ENCODE data around the gene NUDT14.

Gene NUDT14

GRCh38 chr14:105223770-105224544 is 42.8 kb upstream of the NUDT14 start:
- H3K4me3 ChIP-seq (ENCODE audit: low read depth, low read length) = no peak overlapping the region
- DNase-seq (ENCODE audit: low read depth) = no peak
- TF ChIP-seq CTCF (IDR thresholded peaks at IDR 0.05; ENCODE audit: insufficient read depth, low read depth, low read length, missing control alignments) = no peak

DNA sequence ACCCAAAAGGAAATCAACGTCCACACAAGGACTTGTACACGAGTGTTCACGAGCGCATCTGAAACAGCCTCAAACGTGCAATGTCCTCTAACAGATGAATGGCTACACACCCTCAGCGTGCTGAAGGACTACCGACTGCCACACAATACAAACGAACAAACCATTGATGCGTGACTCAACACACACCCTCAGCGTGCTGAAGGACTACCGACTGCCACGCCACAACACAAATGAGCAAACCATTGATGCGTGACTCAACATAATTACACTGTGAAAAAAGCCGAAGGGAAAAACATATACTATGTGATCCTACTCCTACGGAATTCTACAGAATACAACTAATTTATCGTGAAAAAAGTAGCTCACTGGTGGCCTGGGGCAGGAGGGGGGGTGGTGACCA is 42.1 kb upstream of the NUDT14 start:
- H3K4me3 ChIP-seq (ENCODE audit: low read depth, low read length) = no peak overlapping the region
- TF ChIP-seq CTCF (IDR thresholded peaks at IDR 0.05; ENCODE audit: insufficient read depth, low read depth, low read length, missing control alignments) = no peak
- no peak for DNase-seq (ENCODE audit: low read depth)

- no peak for TF ChIP-seq CTCF (IDR thresholded peaks at IDR 0.05; ENCODE audit: insufficient read depth, low read depth, low read length, missing control alignments)
- no peak overlapping the region for H3K4me3 ChIP-seq (ENCODE audit: low read depth, low read length)
- DNase-seq (ENCODE audit: low read depth) = no peak
These were observed 40.6 kb upstream of the NUDT14 start for GRCh38 chr14:105221598-105222178.

DNA sequence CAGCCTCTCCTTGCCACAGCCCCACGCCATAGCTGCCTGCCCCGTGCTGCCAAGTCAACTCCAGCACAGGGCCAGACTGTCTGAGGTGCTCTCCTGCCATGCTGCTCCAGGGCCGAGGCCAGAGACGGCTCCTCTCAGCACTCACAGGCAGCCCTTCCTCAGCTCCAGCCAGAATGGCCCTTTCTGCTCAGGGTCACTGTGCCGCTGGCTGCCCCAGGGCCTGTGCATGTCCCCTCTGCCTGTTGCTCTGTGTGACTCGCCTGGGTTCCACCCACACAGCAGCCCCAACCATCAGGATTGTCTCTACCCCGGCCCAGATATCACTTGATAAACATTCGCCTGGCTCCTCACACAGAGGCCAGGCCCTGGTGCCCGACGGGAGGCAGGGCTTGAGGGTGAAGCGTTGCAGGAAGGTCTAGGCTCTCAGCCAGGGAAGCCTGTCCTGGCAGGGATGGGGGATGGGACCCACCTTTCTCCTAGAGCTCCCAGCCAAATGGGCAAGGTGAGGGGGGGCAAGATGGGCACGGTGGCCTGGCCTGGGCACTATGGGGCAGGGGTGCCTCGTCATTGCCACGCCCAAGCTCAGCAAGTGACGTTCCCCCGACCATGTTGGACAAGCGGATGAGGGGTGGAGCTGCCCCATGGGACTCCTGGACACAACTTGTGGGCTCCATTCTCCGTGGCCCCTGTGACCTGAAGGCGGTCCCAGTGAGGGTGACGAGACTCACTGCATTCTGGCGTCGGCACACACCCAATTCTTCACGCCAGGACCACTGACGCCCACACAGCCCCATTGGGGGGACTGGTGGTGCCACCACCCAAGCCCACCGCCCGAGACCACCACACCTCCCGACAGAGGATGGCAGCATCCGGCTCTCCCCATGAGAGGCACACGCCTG is 39.8 kb upstream of the NUDT14 start:
- TF ChIP-seq CTCF (IDR thresholded peaks at IDR 0.05; ENCODE audit: insufficient read depth, low read depth, low read length, missing control alignments) = no peak
- DNase-seq (ENCODE audit: low read depth) = no peak
- H3K4me3 ChIP-seq (ENCODE audit: low read depth, low read length) = no peak overlapping the region

- TF ChIP-seq CTCF (IDR thresholded peaks at IDR 0.05; ENCODE audit: insufficient read depth, low read depth, low read length, missing control alignments) = no peak
- DNase-seq (ENCODE audit: low read depth) = no peak
- H3K4me3 ChIP-seq (ENCODE audit: low read depth, low read length) = no peak overlapping the region
These were observed 38.6 kb upstream of the NUDT14 start for GRCh38 chr14:105219753-105220152.

DNA sequence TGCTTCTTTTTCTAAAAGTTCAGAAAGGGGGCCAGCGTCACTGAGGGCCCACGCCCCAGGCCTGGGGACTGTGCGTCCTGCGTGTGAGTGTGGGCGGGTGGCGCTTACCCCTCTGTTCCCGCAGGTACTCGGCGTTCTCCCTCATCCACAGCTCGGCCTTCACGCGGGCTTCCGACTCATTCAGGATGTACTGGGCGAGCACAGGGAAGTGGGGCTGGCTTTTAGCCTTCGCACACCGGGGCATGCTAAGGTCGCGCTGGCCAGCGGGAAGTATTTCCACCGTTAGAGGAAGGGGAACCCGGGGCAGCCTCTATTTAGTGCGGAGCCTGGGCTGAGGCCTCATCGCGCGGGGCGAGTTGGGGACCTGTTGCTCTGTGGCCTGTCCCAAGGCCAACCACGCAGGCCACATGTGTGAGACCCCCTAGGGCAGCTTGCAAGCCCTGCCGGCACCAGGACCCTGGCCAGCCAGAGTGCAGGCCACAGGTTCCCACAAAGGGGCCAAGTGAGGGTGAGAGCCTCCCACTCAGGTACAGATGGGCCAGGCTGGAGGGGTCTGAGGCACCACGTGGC is 38.0 kb upstream of the NUDT14 start:
- H3K4me3 ChIP-seq (ENCODE audit: low read depth, low read length) = no peak overlapping the region
- no peak for DNase-seq (ENCODE audit: low read depth)
- TF ChIP-seq CTCF (IDR thresholded peaks at IDR 0.05; ENCODE audit: insufficient read depth, low read depth, low read length, missing control alignments) = no peak
